ENCODE results near the gene CHST11. TPM values are rescaled to one million over a fixed set of nuclear protein-coding genes. Genes with fewer than 3 reads are reported as not detected.

CHST11 gene
- total and polyA plus RNA-seq, 2 donors from 2014 or later: 2.0 to 23.3 TPM

- TF ChIP-seq, protein P1, sequence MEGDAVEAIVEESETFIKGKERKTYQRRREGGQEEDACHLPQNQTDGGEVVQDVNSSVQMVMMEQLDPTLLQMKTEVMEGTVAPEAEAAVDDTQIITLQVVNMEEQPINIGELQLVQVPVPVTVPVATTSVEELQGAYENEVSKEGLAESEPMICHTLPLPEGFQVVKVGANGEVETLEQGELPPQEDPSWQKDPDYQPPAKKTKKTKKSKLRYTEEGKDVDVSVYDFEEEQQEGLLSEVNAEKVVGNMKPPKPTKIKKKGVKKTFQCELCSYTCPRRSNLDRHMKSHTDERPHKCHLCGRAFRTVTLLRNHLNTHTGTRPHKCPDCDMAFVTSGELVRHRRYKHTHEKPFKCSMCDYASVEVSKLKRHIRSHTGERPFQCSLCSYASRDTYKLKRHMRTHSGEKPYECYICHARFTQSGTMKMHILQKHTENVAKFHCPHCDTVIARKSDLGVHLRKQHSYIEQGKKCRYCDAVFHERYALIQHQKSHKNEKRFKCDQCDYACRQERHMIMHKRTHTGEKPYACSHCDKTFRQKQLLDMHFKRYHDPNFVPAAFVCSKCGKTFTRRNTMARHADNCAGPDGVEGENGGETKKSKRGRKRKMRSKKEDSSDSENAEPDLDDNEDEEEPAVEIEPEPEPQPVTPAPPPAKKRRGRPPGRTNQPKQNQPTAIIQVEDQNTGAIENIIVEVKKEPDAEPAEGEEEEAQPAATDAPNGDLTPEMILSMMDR (IDR thresholded peaks at IDR 0.05; ENCODE audit: borderline replicate concordance, extremely low read depth, insufficient read depth): no peak
- Histone ChIP-seq H3K36me3 (ENCODE audit: control insufficient read depth in 2 of 3, insufficient read depth in 3 of 3, low read length in 3 of 3) (no peaks in the 10 kb centered on the region), H3K9ac (ENCODE audit: low read length in 3 of 3) (no peak overlapping the region), H3K9me3 (ENCODE audit: control insufficient read depth in 2 of 3, insufficient read depth in 1 of 3, low read length in 3 of 3) (no peaks in the 10 kb centered on the region), H3K27me3 (ENCODE audit: control insufficient read depth, insufficient read depth, low read length) (no peaks in the 10 kb centered on the region), H3K4me3 (ENCODE audit: low read length in 3 of 3) (no peak overlapping the region), H3K27ac (ENCODE audit: low read depth in 2 of 2, low read length in 2 of 2) (no peak overlapping the region), H3K4me1 (ENCODE audit: control insufficient read depth in 2 of 3, insufficient read depth in 2 of 3, low read depth in 1 of 3, low read length in 3 of 3) (no peaks in the 10 kb centered on the region)
- FAIRE-seq: no peak
- no peak for DNase-seq
- intact Hi-C loops (cut with DNase I): no loop called here
Observed at GRCh38 chr12:104480012-104480411, 23.3 kb downstream of the CHST11 start.

DNA sequence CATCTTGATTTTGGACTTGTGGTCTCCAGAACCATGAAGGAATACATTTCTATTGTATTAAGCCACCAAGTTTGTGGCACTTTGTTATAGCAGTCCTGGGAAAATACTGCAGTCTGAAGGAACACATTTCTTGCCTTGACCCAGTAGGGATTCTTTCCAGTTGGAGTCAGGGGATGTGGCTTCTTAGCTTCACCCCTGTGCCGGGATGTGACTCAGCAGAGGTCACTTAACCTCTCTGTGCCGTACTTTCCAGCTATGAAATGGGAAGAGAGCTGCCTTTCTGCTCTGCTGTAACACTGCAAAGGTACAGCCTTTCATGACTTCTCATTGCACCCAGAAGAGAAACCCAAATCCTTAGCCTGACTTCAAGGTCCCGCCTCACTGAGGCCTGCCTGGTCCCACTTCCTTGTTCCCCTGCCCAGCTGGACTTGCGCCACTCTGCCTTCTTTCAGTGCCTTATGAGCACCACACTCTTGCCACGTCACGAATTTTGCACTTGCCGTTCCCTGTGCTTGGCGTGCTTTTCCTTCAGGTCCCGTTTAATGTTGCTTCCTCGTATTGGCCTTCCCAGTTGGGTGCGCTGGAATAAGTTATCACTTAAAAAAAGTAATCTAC lies 24.2 kb downstream of the CHST11 start:
- Histone ChIP-seq H3K36me3 (ENCODE audit: control insufficient read depth in 2 of 3, insufficient read depth in 3 of 3, low read length in 3 of 3) (no peaks in the 10 kb centered on the region), H3K27me3 (ENCODE audit: control insufficient read depth, insufficient read depth, low read length) (no peaks in the 10 kb centered on the region), H3K9ac (ENCODE audit: low read length in 3 of 3) (no peak overlapping the region), H3K4me3 (ENCODE audit: low read length in 3 of 3) (no peak overlapping the region), H3K27ac (ENCODE audit: low read depth in 2 of 2, low read length in 2 of 2) (no peak overlapping the region), H3K9me3 (ENCODE audit: control insufficient read depth in 2 of 3, insufficient read depth in 1 of 3, low read length in 3 of 3) (no peaks in the 10 kb centered on the region), H3K4me1 (ENCODE audit: control insufficient read depth in 2 of 3, insufficient read depth in 2 of 3, low read depth in 1 of 3, low read length in 3 of 3) (no peaks in the 10 kb centered on the region)
- TF ChIP-seq, protein P1 (IDR thresholded peaks at IDR 0.05; ENCODE audit: borderline replicate concordance, extremely low read depth, insufficient read depth): no peak
- DNase-seq (no peak), FAIRE-seq (no peak)
- intact Hi-C loops (cut with DNase I): no loop called here

DNA sequence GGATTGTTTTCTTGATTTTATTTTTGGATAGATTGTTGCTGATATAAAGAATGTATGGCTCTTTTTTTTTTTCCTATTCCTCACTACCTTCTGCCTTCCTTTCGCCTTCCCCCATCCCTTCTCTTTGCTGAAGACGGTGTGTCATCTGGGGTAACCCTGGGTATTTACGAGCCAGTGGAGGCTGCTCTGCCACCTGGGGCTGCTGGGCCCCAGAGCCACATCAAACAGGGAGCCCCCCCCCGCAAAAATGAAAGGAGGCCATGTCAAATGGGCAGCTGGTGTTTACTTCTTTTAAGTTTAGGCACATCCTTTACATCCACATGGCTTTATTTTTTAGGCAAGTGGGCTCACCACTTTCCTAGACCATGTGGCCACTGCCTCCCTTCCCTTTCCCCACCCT lies 25.4 kb downstream of the CHST11 start:
- H3K27me3 ChIP-seq (ENCODE audit: control insufficient read depth, insufficient read depth, low read length): no peaks in the 10 kb centered on the region
- no peaks in the 10 kb centered on the region for H3K36me3 ChIP-seq (ENCODE audit: control insufficient read depth in 2 of 3, insufficient read depth in 3 of 3, low read length in 3 of 3)
- H3K9ac ChIP-seq (ENCODE audit: low read length in 3 of 3): no peak overlapping the region
- no peaks in the 10 kb centered on the region for H3K9me3 ChIP-seq (ENCODE audit: control insufficient read depth in 2 of 3, insufficient read depth in 1 of 3, low read length in 3 of 3)
- H3K4me1 ChIP-seq (ENCODE audit: control insufficient read depth in 2 of 3, insufficient read depth in 2 of 3, low read depth in 1 of 3, low read length in 3 of 3): no peaks in the 10 kb centered on the region
- DNase-seq: no peak
- H3K27ac ChIP-seq (ENCODE audit: low read depth in 2 of 2, low read length in 2 of 2): no peak overlapping the region
- no peak for FAIRE-seq
- intact Hi-C loops (cut with DNase I): no loop called here
- no peak overlapping the region for H3K4me3 ChIP-seq (ENCODE audit: low read length in 3 of 3)
- TF ChIP-seq, protein P1 (IDR thresholded peaks at IDR 0.05; ENCODE audit: borderline replicate concordance, extremely low read depth, insufficient read depth): no peak

DNA sequence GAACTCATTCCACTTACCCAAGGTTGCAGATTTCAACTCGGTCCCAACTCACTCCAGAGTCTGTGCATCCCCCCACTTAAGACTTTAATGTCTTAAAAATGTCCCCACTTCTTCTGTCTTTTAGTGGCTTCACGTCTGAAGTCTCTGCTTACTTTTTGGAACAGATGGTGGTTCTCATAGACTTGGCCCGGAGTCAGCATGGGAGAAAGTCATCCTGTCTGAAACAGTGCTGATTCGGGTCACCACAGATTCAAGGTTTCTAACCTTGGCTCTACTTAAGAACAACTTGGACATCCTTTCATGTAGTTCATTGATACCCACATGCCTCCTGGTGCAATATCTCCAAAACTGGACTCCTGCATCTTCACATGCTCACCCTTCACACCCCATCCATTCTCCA lies 26.0 kb downstream of the CHST11 start:
- Histone ChIP-seq H3K9me3 (ENCODE audit: control insufficient read depth in 2 of 3, insufficient read depth in 1 of 3, low read length in 3 of 3) (no peaks in the 10 kb centered on the region), H3K27ac (ENCODE audit: low read depth in 2 of 2, low read length in 2 of 2) (no peak overlapping the region), H3K27me3 (ENCODE audit: control insufficient read depth, insufficient read depth, low read length) (no peaks in the 10 kb centered on the region), H3K4me1 (ENCODE audit: control insufficient read depth in 2 of 3, insufficient read depth in 2 of 3, low read depth in 1 of 3, low read length in 3 of 3) (no peaks in the 10 kb centered on the region), H3K36me3 (ENCODE audit: control insufficient read depth in 2 of 3, insufficient read depth in 3 of 3, low read length in 3 of 3) (no peaks in the 10 kb centered on the region), H3K9ac (ENCODE audit: low read length in 3 of 3) (no peak overlapping the region), H3K4me3 (ENCODE audit: low read length in 3 of 3) (no peak overlapping the region)
- TF ChIP-seq, protein P1 (IDR thresholded peaks at IDR 0.05; ENCODE audit: borderline replicate concordance, extremely low read depth, insufficient read depth): no peak
- intact Hi-C loops (cut with DNase I): no loop called here
- FAIRE-seq (no peak), DNase-seq (peak in 1 of 5 donors; percentile 65)
